Activated T-helper 1 cell treated with Interleukin-2 at 50 U/mL for 16 hours (primary cell): ENCODE measurements around the gene SRP72.
A peak's percentile ranks its signal among the peaks of the same experiment; 100 is the strongest.
"Not testable (repeated sequence)": the region's sequence is repeated elsewhere in the genome, so short reads cannot be mapped to it uniquely, and the experiment has no call there.

Experiments
- DNase-seq: peaks from one replicate; pipeline ENCODE4 v3.0.0-alpha.2; 2020; ENCODE audit warnings: low read depth

Gene SRP72

DNA sequence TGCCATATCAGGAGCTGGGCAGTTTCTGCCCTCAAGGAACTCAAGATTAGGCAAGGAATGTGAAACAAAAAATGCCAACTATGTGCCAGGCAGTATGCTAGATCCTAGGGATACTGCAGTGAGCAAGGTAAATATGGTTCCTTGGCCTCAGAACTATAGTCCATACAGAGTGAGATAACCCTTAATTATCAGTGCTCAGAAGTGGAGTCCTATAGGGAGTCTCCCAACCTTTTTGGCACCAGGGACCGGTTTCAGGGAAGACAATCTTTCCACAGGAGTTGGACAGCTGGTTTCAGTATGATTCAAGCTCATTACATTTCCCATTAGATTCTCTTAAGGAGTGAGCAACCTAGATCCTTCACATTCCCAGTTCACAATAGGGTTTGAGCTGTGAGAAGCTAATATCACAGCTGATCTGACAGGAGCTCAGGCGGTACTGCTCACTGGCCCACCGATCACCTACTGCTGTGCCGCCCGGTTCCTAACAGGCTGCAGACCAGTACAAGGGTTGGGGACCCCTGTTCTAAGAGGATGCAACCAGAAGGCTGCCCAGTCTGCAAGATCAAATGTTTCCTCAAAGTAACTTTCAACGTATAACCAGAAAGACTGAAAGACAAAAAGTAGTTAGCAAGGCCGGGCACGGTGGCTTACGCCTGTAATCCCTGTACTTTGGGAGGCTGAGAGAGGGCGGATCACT, 1.7 kb upstream of the SRP72 start:
- DNase-seq, result no peak

- not testable (repeated sequence) for DNase-seq
Observed at GRCh38 chr4:56466296-56466761, 1.1 kb upstream of the SRP72 start.

DNA sequence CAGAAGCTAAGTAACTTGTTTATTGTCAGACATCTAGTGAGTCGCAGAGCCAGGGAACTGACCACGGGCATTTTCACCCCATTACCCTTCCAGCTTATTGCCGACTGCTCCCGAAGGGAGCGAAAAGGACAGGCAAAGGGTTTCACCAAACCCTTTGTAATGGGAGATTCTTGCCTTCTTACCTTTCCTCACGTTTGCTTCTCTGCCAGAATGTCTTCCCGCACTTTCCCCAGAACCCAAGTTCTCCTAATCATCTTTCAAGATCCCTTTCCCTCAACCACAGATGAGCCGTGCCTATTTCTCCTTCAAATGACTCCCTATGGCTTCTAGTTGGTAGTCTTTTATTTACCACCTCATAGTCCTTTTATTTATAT, 520 bp upstream of the SRP72 start:
- no peak for DNase-seq

DNA sequence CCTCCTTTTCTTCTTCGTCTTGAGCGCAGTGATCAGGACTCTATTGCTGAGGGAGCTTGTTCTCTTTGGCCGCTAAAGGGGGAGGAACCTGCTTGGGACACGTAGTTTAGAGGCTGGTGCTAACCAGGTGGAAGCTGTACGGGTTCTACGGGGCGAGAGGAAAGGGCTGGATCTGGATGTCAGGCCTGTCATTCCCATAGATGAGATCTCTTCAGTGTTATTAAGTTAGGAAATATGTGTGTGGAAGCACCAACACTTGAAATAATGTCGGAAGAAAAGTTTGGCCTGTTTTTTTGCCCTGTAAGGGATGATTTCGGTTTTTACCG, 643 bp downstream of the SRP72 start:
- no peak for DNase-seq

DNA sequence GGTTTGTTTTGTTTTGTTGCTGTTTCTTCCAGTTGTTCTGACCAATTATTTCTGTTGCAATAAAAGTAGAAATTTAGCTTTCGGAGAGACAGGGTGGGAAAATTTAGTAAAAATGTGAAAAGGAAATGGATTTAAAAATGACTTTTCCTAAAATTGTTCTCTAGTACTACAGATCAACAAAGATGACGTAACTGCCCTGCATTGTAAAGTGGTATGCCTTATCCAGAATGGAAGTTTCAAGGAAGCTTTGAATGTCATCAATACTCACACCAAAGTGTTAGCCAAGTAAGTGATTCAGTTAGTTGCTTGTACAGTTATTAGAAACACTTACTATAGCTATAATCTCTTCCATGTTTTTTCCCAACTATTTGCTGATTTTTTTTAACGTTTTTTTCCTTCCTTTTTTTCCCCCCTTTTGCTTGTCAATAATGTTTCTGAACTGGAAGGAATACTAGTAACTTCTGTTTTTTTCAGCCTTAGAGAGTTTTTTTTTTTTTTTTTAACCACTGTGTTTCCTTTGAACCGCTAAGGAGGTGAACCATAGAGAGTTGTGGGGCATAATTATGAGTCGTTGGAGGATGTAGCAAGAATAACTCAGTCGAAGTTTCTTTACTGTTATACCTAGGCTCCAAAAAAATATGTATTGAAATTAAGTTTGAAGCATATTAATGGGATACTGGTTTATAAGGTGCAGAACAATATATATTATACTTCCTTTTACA, 2.2 kb downstream of the SRP72 start:
- no peak for DNase-seq

- no peak for DNase-seq
Observed at GRCh38 chr4:56475917-56476316, 8.5 kb downstream of the SRP72 start.

DNA sequence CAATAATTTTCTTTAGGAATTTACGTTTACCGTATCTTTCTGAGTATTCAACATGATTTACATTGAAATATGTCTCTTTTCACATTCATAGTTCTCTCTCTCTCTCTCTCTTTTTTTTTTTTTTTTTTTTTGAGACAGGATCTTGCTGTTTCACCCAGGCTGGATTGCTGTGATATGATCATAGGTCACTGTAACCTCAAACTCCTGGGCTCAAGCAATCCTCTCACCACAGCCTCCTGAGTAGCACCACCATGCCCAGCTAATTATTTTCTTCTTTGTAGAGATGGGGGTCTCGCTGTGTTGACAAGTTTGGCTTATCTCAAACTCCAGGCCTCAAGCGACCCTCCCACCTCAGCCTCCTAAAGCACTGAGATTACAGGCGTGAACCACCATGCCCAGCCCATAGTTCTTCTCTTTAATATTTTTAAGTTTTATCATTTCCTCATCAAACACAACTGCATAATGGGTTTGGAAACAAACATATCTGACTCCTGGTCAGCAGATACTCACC, 9.8 kb downstream of the SRP72 start:
- no peak for DNase-seq

DNA sequence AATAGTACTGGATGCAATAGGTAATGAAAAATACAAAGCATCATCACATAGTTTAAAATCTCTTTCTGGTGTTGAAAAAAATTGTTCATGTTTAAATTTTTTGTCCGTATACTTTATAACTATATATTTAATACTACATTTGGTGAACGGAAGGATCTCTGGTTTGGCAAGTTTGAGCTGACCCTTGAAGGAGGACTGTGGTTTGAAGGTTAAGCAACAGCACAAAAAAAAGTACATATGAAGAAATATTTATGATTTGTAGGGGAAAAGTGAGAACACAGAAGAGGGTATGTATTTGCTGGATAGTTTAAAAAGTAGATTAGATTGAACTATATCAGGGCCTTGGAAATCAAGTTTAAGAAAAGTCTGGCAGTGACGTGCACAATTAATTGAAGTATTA, 13.3 kb downstream of the SRP72 start:
- DNase-seq, result no peak

- DNase-seq, result no peak
Observed at GRCh38 chr4:56496241-56496640, 28.8 kb downstream of the SRP72 start.

DNA sequence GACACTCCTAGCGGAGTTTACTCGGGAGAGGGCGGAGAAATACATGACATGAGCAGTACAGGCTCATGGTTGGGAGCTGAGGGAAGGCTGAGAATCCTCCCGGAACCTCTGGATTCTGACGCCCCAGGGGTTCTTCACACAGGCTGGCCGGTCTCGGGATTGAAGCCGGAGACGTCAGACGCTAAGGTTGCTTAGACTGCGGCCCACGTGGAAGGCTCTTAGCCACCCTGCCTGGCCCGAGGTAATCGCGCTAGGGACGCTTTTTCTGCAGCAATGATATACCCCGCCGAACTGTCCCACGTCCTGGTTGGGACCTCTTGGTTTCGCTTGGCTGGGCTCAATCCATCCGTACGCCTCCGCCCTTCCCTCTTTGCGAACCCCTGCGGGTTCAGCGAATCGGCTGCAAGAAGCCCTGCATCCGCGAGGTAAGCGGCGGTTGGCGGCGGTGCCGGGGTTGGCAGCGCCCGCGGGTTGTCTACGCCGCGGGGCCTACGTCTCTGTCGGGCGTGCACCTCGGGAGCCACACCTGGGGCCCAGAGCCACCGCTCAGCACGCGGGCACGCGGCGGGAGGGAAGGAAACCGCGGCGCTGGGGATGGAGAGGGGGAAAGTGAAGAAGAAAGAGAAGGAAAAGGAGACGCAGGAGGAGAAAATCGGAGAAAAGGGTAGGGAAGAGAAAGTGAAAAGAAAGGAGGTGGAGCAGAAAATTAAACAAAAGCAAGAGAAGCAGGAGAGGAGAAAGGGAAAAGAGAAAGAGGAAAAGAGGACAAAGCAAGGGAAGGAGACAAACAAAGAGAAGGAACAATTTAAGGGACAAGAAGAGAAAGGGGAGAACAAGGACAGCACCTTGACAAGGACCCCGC, 38.1 kb downstream of the SRP72 start, which contains the start of gene ARL9:
Gene ARL9 (plus strand): TSS at position 523 of the 862 bp plus-strand sequence. CDS start 72 bp downstream, at position 595.
- peak; percentile 53 for DNase-seq

GRCh38 chr4:56511098-56511497, 43.7 kb downstream of the SRP72 start:
- DNase-seq, result no peak

GRCh38 chr4:56512166-56512565, 44.7 kb downstream of the SRP72 start:
- DNase-seq, result no peak

DNA sequence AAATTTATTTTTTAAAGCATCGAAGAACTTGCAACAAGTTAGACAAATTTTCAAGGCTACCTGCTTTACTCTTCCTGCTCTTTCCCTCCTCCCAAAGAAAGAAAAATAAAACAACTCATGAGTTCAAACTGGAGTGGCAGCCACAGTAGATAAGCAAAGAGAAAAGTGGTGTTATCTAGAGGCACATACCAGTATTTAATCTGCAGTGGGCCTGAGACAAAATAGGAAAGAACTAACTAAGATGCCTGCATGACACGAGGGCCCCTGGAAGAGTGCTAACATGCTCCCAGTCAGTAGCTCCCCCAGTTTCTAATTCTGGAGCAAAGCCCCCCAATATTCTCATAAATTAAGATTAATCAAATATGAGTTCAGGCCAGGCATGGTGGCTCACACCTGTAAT, 46.1 kb downstream of the SRP72 start:
- DNase-seq, result no peak

- peak; percentile 66 for DNase-seq
Observed at GRCh38 chr4:56530269-56531148, 63.1 kb downstream of the SRP72 start.

DNA sequence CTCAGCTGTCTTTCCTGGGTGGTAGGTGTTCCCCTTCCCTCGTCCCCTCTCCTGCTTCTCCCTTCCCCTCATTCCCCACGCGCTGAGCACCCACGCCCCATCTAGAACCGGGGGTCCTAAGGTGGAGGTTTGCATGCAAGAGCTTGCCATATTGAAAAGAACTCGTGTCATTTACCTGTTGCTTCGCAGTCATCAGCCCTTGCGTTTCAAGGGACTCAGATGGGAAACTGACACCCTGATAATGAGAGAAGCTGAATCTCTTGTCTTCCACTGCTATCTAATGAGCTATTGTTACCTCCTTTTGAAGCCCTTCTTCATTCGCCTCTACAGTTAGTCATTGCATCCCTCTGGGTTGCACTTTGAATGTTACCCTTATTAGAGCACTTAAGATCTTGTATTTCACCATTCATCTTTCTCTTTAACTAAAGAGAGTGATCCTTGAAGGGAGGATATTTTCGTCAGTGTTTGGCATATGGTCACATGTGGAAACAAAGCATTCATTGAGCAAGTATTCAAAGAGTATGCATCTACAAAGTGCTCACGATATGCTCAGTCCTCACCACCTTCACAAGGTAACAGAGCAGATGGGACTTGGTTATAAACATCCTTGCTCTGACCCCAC, 63.8 kb downstream of the SRP72 start:
- no peak for DNase-seq

GRCh38 chr4:56531823-56532222, 64.4 kb downstream of the SRP72 start:
- DNase-seq, result no peak

DNA sequence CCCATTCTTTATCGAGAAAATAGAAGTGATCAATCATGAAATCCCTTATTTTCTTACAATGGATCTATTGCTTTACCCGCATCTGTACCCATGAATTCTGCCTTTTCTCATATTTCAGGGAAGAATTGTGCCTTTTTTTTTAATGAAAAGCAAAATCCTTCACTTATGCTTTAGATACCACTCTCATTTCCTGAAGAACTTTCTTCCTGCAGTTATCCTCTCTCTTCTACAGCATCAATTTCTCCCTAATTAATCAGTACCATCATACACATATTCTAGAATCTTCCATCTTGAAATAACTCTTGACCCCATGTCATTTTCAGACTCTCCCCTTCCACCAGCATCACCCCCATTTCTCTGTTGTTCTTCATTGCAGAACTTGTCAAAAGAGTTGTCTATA, 64.8 kb downstream of the SRP72 start:
- DNase-seq, result no peak

DNA sequence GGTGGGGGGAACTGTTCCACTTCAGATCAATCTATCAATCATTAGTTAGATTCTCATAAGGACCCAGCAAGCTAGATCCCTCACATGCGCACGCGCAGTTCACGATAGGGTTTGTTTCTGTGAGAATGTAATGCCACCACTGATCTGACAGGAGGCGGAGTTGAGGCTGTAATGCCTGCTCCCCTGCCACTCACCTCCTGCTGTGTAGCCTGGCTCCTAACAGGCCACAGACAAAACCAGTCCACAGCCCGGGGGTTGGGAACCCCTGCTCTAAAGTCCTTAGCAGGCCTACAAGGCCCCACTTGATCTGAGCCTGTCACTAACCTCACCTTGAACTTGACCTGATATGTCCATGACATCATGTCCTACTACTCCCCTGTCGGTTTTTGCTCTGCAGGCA, 68.5 kb downstream of the SRP72 start:
- no peak for DNase-seq

DNA sequence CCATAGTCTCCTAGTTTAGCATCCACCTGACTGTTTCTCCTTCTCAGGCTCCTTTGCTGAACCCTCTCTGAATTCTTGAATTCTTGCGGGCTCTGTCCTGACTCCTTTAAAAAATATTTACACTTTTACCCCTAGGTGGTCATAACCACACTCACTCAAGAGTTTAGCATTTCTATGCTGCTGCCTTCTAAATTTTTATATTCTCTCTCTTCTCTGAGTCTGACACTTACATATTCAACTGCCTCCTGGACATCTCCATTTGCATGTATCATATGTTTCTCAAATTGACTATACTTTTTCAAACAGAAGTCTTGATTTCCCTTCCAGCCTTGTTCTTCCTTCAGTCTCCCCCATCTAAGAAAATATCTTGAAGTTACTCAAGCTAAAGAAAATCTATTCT, 69.7 kb downstream of the SRP72 start:
- DNase-seq, result no peak

DNA sequence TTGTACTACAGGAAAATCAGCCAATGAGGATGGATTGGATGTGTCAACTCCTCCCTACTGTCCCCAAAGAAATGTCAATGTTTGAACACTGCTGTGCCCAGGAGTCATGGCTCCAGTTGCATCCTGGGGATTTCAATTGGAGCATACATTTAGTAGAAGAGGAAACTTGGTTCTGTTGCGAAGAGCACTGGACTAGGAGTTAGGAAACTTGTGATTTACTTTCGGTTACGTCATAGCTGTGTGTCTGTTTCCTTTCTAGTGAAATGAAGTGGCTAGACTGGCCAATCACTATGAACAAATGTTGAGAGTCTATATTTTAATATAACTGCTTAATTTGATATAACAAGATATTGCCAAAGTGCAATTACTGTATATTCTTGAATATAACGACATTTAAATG, 73.4 kb downstream of the SRP72 start:
- no peak for DNase-seq

DNA sequence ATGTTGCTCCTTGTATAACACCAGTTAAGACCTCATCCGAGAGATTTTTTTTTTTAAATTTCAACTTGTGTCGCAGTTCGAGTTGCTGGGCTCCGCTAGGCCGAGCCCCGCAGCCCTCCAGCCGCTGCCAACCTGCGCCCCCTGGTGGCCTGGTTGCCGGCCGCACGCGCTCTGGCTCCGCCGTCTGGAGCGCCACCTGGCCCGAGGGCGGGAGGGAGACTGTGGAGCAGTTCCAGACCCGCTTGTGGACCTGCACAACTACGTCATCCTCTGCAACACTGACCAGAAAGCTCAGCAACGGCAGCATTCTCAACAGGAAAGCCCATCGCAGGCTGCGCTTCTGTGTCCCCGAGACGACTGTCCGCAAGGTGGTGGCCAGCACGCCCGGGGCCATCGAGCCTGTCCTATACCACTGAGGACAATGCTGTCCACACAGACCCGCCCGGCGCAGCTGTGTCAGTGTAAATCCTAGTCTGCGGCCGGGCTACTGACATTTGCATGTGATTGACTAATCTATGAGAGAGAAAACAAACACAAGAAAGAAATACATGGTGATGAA, 77.2 kb downstream of the SRP72 start:
- peak; percentile 78 for DNase-seq
